Endodermal cell (in vitro differentiated cells): ENCODE data around the gene TNRC6B. TPM values are rescaled to one million over a fixed set of nuclear protein-coding genes. Genes with fewer than 3 reads are reported as not detected.

Experiments
- DNase-seq: peaks from one replicate; pipeline ENCODE4 v3.0.0-alpha.2; 2017
- H3K27ac ChIP-seq: 2 replicates; pipeline ENCODE4 v1.5.1; 2013; ENCODE audit warnings: mild to moderate bottlenecking, low read depth, low read length, moderate library complexity
- H3K27me3 ChIP-seq: 2 replicates; pipeline ENCODE4 v1.6.1; 2013; ENCODE audit warnings: mild to moderate bottlenecking, low read length, moderate library complexity; ENCODE audit not compliant: insufficient read depth, control insufficient read depth, poor library complexity, severe bottlenecking
- H3K36me3 ChIP-seq: 2 replicates; pipeline ENCODE4 v1.7.0; 2013; ENCODE audit warnings: mild to moderate bottlenecking, low read length, moderate library complexity; ENCODE audit not compliant: control insufficient read depth, insufficient read depth
- H3K4me1 ChIP-seq: one replicate; pipeline ENCODE4 v1.7.0; 2013; ENCODE audit warnings: low read length; ENCODE audit not compliant: control insufficient read depth, insufficient read depth
- H3K4me3 ChIP-seq: 2 replicates; pipeline ENCODE4 v1.5.1; 2013; ENCODE audit warnings: mild to moderate bottlenecking, low read length, moderate library complexity
- H3K9ac ChIP-seq: 2 replicates; pipeline ENCODE4 v1.6.1; 2013; ENCODE audit warnings: mild to moderate bottlenecking, low read length, moderate library complexity; ENCODE audit not compliant: poor library complexity, severe bottlenecking; ENCODE audit errors: extremely low read depth
- H3K9me3 ChIP-seq: 2 replicates; pipeline ENCODE4 v1.6.1; 2013; ENCODE audit warnings: mild to moderate bottlenecking, low read length, moderate library complexity; ENCODE audit not compliant: control insufficient read depth
- H3K27ac Mint-ChIP-seq: 2 replicates; pipeline ENCODE4 v1.8.0; 2020; ENCODE audit warnings: mixed read lengths
- H3K27me3 Mint-ChIP-seq: 2 replicates; pipeline ENCODE4 v1.8.0; 2021; ENCODE audit warnings: mild to moderate bottlenecking, mixed read lengths; ENCODE audit not compliant: insufficient read depth
- H3K36me3 Mint-ChIP-seq: 2 replicates; pipeline ENCODE4 v1.8.0; 2020; ENCODE audit warnings: low read depth, mixed read lengths
- H3K4me1 Mint-ChIP-seq: 2 replicates; pipeline ENCODE4 v1.8.0; 2020; ENCODE audit warnings: mixed read lengths
- H3K4me3 Mint-ChIP-seq: 2 replicates; pipeline ENCODE4 v1.8.0; 2020; ENCODE audit warnings: mild to moderate bottlenecking, moderate library complexity, mixed read lengths
- H3K9me3 Mint-ChIP-seq: 2 replicates; pipeline ENCODE4 v1.8.0; 2020; ENCODE audit warnings: mild to moderate bottlenecking, mixed read lengths
- WGBS, 2 experiments: methylation state at CpG; one replicate each; pipeline versions ENCODE4 v1.1.5 to v1.1.7; 2013; ENCODE audit warnings: missing lambda C conversion rate in 2 of 2, mixed read lengths in 1 of 2; ENCODE audit not compliant: insufficient coverage in 1 of 2, insufficient read length in 1 of 2; 5-methylcytosine and 5-hydroxymethylcytosine counted together
- total RNA-seq, 2 donors: library from RNA; stranded (reverse); fragmentation: NEBNext Ultra II Directional in 1 of 2; extraction: Animal tissue kit (Norgen Biotek cat#: 25700) in 1 of 2; gene quantifications; 2 replicates in 1 of 2; 3 replicates in 1 of 2; pipeline ENCODE4 v1.2.1, GENCODE V29; 2021
- TF ChIP-seq, protein P1 (sequence below): fragments of 200-600 bp; sonication (generic); conservative IDR thresholded peaks from 2 replicates; pipeline ENCODE4 v1.5.0; 2021; ENCODE audit warnings: antibody characterized with exemption, mild to moderate bottlenecking

TNRC6B gene
- total RNA-seq, 2 donors from 2014 or later = 57.5 to 62.5 TPM

DNA sequence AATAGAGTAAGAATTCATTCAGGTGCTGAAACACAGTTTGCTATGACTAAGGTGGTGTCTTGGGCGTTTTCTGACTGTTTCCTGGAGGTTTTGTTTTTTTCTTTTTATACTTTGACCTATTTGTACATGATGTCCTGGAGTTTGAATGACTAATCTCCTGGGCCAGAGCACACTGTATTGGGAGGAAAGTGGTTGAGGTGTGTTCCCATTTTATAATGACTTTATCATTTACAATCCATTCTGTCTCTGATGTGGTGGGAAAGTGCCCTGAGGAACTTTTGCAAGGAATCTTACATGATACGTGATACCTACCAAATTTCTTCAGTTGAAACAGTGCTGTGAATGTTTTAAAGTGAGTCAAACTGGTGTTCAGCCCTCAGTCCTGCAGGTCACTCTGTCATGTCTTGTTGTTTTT lies 80.8 kb downstream of the TNRC6B start:
- H3K9ac ChIP-seq = no peak overlapping the region
- TF ChIP-seq, protein P1, sequence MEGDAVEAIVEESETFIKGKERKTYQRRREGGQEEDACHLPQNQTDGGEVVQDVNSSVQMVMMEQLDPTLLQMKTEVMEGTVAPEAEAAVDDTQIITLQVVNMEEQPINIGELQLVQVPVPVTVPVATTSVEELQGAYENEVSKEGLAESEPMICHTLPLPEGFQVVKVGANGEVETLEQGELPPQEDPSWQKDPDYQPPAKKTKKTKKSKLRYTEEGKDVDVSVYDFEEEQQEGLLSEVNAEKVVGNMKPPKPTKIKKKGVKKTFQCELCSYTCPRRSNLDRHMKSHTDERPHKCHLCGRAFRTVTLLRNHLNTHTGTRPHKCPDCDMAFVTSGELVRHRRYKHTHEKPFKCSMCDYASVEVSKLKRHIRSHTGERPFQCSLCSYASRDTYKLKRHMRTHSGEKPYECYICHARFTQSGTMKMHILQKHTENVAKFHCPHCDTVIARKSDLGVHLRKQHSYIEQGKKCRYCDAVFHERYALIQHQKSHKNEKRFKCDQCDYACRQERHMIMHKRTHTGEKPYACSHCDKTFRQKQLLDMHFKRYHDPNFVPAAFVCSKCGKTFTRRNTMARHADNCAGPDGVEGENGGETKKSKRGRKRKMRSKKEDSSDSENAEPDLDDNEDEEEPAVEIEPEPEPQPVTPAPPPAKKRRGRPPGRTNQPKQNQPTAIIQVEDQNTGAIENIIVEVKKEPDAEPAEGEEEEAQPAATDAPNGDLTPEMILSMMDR = no peak

DNA sequence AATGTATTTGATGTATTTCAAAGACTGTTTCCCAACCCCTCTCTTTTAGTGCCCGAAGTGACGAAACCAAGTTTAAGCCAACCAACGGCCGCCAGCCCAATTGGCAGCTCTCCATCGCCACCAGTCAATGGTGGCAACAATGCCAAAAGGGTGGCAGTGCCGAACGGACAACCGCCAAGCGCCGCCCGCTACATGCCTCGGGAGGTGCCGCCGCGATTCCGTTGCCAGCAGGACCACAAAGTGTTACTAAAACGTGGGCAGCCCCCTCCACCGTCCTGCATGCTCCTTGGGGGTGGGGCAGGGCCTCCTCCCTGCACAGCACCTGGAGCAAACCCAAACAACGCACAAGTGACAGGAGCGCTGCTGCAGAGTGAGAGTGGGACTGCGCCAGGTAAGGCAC lies 84.1 kb downstream of the TNRC6B start:
- TF ChIP-seq, protein P1 = no peak
- WGBS, 2 experiments = 96 to 98% methylated on average over 14 to 21 of the region's 21 CpGs
- Mint-ChIP-seq H3K9me3 (no peaks in the 10 kb centered on the region), H3K27me3 (no peaks in the 10 kb centered on the region), H3K4me3 (no peak overlapping the region), H3K27ac (no peak overlapping the region), H3K36me3 (peaks cover 71% of the 10 kb centered on the region), H3K4me1 (peaks cover 3% of the 10 kb centered on the region)
- Histone ChIP-seq H3K36me3 (peaks cover 56% of the 10 kb centered on the region), H3K4me1 (no peaks in the 10 kb centered on the region), H3K27me3 (no peaks in the 10 kb centered on the region), H3K9ac (no peak overlapping the region), H3K9me3 (no peaks in the 10 kb centered on the region), H3K27ac (no peak overlapping the region), H3K4me3 (no peak overlapping the region)
- DNase-seq = no peak

More for the DNA sequence above, 80.8 kb downstream of the TNRC6B start:
- Mint-ChIP-seq H3K27me3 (no peaks in the 10 kb centered on the region), H3K36me3 (peaks cover 55% of the 10 kb centered on the region), H3K4me3 (no peak overlapping the region), H3K9me3 (no peaks in the 10 kb centered on the region), H3K4me1 (peaks cover 3% of the 10 kb centered on the region), H3K27ac (no peak overlapping the region)
- Histone ChIP-seq H3K4me1 (no peaks in the 10 kb centered on the region), H3K27ac (no peak overlapping the region), H3K4me3 (no peak overlapping the region), H3K9me3 (no peaks in the 10 kb centered on the region), H3K27me3 (no peaks in the 10 kb centered on the region), H3K36me3 (peaks cover 31% of the 10 kb centered on the region)
- WGBS, 2 experiments = 97 to 100% methylated on average over 1 to 2 of the region's 2 CpGs
- no peak for DNase-seq

DNA sequence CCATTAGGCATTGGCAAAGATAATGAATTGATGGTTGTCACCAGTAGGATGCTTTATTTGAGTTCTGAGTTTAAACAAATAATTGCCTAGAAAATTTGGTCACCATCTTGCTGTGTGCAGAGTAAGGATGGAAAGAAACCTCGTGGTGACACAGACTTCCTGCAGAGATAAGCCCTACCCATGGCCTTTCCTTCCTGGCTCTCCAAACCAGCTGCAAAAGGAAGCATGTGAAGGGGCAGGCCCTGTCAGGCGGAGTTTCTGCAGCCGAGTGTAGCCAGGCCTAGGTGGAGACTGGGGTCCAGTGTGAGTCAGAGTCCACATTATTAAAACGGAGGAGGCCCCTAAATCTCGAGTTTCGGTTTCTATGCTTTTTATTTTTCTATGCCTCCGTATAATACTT lies 85.5 kb downstream of the TNRC6B start:
- TF ChIP-seq, protein P1 = no peak
- Mint-ChIP-seq H3K27ac (no peak overlapping the region), H3K9me3 (no peaks in the 10 kb centered on the region), H3K4me1 (peaks cover 6% of the 10 kb centered on the region), H3K36me3 (peaks cover 75% of the 10 kb centered on the region), H3K4me3 (no peak overlapping the region), H3K27me3 (no peaks in the 10 kb centered on the region)
- H3K9me3 ChIP-seq = no peaks in the 10 kb centered on the region
- no peak for DNase-seq
- H3K9ac ChIP-seq = no peak overlapping the region
- no peaks in the 10 kb centered on the region for H3K27me3 ChIP-seq
- no peaks in the 10 kb centered on the region for H3K4me1 ChIP-seq
- no peak overlapping the region for H3K27ac ChIP-seq
- peaks cover 69% of the 10 kb centered on the region for H3K36me3 ChIP-seq
- H3K4me3 ChIP-seq = no peak overlapping the region
- WGBS, 2 experiments = 90 to 91% methylated on average over 4 to 7 of the region's 7 CpGs
